Brain pericyte (primary cell): ENCODE results near the gene FAM120B.
"Not testable (repeated sequence)": the region's sequence is repeated elsewhere in the genome, so short reads cannot be mapped to it uniquely, and the experiment has no call there.

Experiments used
- DNase-seq: peaks from one replicate; pipeline ENCODE4 v3.0.0-alpha.2; 2012; ENCODE audit warnings: low read depth, low spot score

Gene FAM120B

DNA sequence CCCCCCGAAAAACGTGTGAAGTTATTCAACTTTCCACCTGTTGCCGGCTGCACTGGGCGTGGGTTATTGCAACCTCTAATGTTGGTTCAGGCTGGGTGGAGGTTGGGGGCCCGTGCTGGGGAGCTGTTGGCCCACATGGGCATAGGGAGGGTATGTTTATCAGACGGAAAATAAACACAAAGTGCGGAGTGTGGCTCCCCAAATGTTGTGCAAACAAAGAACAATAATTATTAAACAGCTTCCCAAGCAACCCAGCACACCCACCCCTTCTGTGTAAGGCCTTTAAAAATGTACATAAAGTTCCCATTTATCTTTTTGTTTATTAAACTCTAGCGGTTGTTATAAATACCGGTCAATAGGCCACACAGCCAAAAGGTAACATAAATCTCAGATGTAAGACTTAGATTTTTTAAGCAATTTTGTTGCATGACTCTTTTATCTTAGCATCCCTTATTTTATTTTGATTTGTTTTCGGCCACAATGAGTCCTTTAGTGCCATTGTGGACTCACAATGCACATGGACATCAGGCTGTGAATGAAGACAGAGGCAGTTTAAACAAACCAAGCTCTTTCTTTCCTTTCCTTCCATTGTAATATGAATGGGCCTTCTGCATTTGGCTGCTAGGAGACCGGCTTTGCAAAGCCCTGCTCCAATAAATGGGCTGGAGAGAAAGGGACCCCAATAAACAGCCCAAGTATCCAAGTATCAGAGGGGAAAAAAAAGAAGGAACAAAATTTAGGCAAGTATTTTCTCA is 8.8 kb upstream of the FAM120B start:
- no peak for DNase-seq

DNA sequence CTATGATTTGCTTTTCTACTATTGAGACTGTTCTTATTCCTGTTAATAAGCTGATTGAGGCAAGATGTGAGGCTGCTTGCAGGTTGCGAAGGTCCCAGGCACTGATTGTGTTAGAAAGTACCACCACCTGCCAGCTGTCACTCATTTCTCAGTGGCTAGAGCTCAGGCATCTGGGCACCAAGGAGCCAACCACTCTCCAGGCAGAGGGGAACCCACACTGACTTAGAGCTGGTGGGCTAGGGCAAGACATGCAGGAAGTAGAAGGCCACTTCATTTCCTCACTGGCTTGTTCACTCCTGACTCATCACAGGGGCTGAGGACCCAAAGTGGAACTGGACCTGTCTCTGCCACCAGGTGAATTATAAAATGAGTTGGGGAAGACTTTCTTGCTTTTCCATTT is 7.9 kb upstream of the FAM120B start:
- DNase-seq: no peak

DNA sequence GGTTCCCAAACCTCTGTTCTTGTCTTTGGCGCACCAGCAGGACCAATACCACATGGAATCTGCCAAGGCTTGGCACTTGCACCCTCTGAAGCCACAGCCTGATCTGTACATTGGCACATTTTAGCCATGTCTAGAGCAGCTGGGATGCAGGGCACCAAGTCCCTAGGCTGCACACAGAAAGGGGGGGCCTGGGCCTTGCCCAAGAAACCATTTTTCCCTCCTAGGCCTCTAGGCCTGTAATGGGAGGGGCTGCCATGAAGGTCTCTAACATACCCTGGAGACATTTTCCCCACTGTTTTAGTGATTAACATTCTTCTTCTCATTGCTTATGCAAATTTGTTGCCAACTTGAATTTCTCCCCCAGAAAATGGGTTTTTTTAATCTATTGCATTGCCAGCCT is 5.4 kb upstream of the FAM120B start:
- no peak for DNase-seq

DNA sequence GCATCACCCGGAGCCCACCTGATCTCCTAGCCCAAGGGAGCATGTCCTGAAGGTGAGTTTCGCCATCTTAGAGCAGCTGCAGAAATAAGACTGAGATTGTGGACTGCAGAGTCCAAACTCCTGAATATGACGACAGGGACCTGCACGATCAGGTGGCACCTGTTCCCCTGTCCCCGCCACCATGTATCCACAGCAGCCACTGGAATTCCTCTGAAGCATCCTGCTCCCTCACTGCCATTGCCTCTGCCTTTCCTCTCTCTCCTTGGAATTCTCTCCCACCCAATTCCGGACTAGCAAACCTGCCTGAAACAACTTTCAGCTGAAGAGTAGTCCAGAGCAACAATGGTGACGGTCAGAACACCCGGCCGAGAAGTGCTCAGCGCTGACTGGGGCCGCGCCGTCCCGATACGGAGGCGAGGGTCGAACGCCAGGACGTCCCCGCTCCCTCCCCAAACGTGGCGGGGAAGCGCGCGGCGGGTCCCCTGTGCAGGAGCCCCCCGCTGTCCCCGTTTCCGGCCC is 694 bp upstream of the FAM120B start:
- no peak for DNase-seq

- DNase-seq: no peak
Measured at GRCh38 chr6:170307080-170307545, 555 bp downstream of the FAM120B start.

GRCh38 chr6:170308761-170309160 is 2.2 kb downstream of the FAM120B start:
- DNase-seq: no peak

DNA sequence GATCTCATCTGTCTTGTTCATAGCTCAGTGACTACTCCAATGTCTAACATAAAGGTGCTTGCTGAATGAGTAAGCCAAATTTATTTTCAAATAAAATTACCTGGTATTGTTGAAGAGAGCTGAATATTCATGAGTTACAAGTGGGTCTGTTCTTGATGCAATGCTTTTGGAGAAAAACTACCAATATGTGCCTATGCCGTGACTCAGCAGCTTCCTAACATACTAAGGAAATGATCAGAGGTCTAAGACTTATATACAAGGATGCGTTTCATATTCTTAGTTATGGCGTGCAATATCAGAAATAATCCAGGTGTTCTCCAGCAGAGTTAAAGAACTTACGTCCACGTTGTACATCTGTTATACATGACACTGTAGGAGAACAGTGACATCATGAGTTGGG is 5.1 kb downstream of the FAM120B start:
- no peak for DNase-seq

DNA sequence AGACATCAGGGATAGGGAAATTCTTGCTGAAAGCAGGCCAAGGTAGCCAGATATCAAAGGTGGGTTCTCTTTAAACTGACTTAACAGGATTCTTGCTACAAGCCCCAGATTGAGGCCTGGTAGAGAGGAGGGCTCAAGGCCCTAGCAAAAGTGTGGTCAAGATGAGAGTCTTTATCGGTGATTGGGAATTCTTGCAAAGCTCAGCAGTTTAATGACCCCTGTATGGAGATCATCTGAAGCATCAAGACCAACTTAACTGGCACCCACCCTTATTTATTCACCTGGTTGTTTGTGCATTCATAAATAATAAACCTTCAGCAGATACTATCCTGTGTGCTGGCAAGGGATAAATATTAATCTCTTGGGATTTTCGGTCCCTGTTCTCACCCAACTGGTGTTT is 6.3 kb downstream of the FAM120B start:
- no peak for DNase-seq

DNA sequence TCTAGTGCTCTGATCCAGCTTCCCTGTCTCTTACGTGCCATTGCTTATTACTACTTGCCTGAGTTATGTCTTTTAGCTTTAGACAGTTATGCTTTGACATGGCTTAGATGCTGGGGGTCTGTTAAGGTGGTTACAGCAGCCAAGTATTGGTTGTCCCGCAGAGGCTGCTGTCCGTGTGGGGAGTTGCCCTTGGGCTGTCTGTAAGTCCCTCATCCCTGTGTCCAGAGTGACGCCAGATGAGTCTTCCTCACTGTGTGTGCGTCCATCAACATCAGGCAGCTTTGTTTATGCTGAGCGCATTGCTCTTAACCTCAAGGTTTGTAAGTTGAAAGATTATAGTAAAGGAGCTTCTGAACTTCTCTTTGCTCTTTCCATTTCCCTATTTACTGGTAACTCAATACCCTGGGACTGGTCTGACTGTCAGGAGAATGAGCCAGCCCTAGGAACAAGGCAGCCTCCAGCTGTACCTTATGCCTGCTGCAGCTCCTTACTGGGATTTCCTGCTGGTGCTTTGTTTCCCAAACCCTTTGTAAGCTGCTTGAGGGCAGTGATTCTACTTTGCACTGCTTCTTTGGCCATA is 7.2 kb downstream of the FAM120B start:
- DNase-seq: no peak

- DNase-seq: no peak
Measured at GRCh38 chr6:170314983-170315382, 8.4 kb downstream of the FAM120B start.

DNA sequence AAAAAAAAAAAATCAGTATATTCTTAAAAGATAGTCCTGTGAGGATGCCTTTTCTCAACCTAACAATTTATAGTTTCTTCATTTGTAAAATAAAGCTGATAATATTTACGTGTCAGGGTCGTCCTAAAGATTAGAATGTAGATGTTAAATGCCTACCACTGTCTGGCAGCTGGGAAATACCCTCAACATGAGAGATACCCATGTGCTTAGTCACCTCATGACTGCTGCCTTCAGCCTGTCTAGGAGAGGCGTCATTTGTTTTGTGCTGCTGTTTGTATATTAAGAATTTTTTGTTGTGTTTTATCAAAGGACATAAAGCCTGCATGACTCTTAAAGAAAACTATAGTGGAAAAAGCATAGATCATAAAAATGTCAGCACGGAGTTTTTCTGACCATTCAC is 9.5 kb downstream of the FAM120B start:
- DNase-seq: no peak

GRCh38 chr6:170317076-170317475 is 10.5 kb downstream of the FAM120B start:
- DNase-seq: no peak

DNA sequence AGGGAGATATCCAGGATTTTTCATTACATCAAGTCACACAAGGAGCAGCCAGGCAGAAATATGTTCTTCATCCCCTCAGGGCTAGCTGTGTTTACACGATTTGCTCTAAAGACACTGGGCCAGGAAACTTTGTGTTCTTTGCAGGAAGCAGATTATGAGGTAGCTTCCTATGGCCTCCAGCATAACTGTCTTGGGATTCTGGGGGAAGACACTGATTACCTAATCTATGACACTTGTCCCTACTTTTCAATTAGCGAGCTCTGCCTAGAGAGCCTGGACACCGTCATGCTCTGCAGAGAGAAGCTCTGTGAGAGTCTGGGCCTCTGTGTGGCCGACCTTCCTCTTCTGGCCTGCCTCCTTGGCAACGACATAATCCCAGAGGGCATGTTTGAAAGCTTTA is 11.2 kb downstream of the FAM120B start:
- no peak for DNase-seq

DNA sequence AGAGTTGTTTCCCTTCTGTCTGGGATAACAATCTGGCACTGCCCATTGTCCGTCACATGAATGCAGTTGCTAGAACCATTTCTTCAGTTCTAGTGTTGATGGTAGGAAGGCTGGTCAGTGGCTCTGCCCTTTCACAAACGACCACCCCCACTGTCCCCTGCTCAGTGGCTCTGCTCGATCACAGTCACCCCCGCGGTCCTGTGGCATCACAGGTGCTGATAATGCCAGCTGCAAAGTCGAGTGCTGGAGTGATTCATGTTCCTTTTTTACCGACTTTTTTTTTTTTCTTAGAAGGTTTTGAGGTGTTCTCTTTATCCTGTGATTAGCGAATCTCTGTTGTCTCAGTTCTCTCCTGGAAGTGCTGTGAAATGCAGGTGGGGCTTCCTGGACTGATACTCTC is 22.8 kb downstream of the FAM120B start:
- no peak for DNase-seq

DNA sequence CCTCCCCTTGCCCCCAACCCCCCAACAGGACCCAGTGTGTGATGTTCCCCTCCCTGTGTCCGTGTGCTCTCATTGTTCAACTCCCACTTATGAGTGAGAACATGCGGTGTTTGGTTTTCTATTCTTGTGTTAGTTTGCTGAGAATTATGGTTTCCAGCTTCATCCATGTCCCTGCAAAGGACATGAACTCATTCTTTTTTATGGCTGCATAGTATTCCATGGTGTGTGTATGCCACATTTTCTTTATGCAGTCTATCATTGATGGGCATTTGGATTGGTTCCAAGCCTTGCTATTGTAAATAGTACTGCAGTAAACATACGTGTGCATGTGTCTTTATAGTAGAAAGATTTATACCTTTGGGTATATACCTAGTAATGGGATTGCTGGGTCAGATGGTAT is 28.6 kb downstream of the FAM120B start:
- DNase-seq: not testable (repeated sequence)

GRCh38 chr6:170344631-170345576 is 38.3 kb downstream of the FAM120B start:
- peak; percentile 68 for DNase-seq

GRCh38 chr6:170345662-170346061 is 39.1 kb downstream of the FAM120B start:
- DNase-seq: no peak

GRCh38 chr6:170346649-170347048 is 40.1 kb downstream of the FAM120B start:
- DNase-seq: no peak

GRCh38 chr6:170347091-170347490 is 40.5 kb downstream of the FAM120B start:
- no peak for DNase-seq

GRCh38 chr6:170347975-170348374 is 41.4 kb downstream of the FAM120B start:
- DNase-seq: no peak

DNA sequence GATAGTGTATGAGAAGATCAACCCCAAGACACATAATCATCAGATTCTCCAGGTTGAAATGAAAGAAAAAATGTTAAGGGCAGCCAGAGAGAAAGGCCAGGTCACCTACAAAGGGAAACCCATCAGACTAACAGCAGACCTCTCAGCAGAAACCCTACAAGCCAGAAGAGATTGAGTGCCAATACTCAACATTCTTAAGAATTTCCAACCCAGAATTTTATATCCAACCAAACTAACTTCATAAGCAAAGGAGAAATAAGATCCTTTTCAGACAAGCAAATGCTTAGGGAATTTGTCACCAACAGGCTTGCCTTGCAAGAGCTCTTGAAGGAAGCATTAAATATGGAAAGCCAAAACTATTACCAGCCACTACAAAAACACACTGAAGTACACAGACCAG is 44.9 kb downstream of the FAM120B start:
- DNase-seq: not testable (repeated sequence)

GRCh38 chr6:170355190-170355589 is 48.6 kb downstream of the FAM120B start:
- DNase-seq: not testable (repeated sequence)
